Limb (tissue), 2 donors: ENCODE data around the gene TMEM161B.
"Not testable (repeated sequence)": the region's sequence is repeated elsewhere in the genome, so short reads cannot be mapped to it uniquely, and the experiment has no call there.

Source experiments
- DNase-seq, 2 donors: peaks; one replicate each; pipeline ENCODE4 v3.0.0-alpha.2; 2016; ENCODE audit errors: extremely low spot score in 2 of 2

Gene TMEM161B

DNA sequence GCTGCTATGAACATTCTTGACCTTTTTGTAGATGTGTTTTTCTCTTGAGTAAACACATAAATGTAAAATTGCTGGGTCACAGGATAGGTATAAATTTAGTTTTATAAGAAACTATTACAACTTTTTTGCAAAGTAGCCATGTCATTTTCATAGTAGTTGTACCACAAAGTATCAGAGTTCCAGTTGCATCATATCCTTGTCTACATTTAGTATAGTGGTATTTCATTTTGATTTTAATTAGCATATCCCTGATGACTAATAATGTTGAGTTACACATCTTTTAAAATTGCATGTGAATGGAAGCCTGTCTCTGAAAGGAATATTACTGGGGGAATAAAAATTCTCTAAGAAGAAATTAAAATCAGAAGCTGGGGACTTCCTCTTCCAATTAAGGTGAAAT, 85.4 kb downstream of the TMEM161B start:
- no peak for DNase-seq

DNA sequence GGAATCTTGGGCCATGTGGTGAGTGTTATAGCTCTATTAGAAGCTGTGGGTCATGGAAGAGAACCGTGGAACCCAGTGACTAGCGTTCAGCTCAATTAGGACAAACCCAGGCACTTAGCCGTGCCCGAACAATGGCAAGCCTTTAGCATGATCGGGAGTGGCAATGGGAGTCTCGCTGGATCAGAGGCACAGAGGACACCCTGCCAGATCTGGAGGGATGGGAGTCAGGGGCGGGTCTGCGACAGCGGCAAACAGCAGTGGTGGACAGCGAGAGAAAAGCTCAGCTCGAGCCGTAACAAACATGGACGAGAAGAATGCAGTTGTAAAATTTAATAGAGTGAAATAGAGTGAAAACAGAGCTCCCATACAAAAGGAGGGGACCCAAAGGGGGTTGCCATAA, 91.2 kb downstream of the TMEM161B start:
- not testable (repeated sequence) for DNase-seq

DNA sequence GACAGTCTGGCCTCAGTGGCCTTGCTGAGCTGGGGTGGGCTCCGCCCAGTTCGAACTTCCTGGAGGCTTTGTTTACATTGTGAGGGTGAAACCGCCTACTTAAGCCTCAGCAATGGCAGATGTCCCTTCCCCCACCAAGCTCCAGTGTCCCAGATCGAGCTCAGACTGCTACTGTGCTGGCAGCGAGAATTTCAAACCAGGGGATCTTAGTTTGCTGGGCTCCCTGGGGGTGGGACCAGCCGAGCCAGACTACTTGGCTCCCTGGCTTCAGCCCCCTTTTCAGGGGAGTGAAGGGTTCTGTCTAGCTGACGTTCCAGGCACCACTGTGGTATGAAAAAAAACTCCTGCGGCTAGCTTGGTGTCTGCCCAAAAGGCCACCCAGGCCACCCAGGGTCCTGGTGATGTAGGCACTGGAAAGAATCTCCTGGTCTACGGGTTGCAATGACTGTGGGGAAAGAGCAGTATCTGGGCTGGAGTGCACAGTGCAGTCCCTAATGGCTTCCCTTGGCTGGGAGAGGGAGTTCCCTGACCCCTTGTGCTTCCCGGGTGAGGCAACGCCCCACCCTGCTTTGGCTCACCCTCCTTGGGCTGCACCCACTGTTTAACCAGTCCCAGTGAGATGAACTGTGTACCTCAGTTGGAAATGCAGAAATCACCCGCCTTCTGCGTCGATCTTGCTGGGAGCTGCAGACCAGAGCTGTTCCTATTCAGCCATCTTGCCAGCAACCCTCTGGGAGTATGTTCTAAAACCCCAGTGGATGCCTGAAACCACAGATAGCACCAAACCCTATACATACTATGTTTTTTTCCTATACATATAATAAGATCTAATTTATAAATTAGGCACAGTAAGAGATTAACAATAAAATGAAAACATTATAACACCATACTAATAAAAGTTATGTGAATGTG, 95.5 kb downstream of the TMEM161B start:
- DNase-seq = no peak

DNA sequence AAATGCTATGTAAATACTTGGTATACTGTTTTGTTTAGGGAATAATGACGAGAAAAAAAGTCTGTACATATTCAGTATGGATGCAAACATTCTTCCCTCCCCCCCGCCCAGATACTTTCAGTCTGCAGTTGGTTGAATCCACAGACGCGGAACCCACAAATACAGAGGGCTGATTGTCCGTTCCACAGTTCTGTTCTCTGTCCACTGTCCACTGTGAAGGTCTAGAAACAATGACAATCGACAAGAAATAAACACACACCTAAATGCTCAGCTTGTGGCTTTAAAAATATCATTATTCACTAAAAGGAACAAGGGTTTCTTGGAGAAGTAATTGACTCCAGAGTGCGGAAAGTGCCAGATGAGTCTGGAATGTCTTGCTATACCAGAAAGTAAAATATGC, 109.1 kb downstream of the TMEM161B start:
- DNase-seq = no peak

DNA sequence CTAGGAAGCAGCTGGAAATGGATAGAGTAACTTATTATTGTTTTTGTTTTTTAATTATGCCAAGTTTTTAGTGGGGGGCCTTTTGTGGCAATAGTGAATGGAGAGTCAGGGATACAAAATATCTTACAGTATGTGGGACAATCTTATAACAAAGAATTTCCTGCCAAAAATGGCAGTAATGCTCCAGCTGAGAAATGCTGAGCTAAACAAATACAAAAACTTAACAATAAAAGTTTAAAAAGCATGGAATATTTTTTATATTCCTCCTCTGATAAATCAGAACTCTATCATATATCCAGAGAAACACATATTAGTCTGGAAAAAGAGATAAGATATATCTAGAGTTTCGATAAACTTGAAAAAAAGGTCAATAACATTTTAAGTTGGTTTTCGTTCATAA, 110.6 kb downstream of the TMEM161B start:
- no peak for DNase-seq

DNA sequence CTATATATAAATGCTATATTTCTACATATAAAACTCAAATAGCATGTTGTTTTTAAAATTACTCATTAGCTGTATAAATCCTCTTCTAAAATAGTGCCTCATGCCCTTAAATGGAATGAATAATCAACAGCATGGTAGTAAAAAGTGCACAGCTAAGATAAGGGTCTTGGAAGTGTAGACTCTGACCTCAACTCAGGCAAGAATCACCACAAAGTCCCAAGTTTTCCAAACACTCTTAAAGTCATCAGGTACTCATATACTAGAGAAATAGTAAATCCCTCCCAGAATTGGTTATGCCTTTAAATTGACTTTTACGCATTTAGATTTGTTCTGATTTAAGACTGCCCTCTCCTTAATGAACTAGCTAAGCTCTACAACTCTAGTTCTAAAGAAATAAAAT, 113.8 kb downstream of the TMEM161B start:
- DNase-seq = no peak

DNA sequence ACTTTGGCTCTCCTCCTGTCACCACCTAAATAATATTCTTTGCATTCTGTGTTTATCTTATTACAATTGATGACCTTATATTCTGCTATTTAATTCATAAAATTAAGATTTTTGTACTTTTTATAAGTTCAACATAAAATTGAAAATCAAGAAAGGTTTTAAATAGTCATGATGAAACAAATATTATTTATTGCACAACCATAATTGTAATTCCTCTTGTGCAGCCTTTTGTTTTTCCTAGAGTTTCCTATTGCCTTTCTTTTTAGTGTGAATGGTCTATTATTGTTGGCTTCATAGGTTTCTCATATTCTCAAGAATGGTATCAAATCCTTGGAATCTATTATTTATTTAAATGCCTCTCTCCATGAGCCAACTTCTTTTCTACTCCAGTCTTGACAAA, 117.9 kb downstream of the TMEM161B start:
- DNase-seq = no peak

DNA sequence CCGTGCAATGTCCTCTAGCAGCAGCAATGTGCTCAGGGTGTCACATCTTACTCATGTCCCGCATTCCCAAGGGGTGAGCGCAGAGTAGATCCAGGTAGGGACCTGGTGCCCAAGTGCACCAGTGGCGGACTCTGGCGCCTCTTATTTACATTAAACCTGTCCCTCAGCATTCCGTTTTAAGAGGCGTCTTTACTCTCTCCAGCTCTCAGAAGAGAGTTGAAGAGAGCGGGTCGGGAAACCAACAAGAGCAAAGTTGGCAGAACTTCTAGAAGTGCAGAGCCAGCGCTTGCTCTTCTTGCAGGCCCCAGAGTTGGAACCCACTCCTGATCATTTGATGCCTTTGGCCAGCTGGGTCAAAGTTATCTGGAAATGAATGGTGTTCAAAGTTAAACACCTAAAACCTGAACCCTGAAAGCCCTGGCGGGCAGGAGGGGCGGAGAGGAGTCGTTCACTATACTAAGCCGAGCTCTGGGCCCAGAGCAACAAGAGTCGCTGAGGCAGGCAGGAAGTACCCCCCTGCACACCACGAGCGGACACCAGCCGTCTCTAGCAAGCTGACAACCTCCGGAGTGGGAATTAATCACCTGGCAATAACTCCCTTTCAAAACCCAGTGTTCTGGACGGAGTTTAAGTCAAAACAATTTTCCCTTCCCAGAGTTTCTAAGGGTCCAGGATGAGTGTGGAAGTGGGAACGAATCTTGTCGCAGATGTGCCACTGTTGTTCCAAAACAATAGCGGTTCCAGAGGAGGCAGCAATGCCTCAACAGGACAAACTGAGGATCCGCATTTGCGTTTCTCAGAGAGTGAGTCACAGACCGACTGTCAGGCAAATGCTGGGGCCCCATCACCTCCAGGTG, 122.8 kb downstream of the TMEM161B start:
- peak in 1 of 2 donors; percentile 50 for DNase-seq

DNA sequence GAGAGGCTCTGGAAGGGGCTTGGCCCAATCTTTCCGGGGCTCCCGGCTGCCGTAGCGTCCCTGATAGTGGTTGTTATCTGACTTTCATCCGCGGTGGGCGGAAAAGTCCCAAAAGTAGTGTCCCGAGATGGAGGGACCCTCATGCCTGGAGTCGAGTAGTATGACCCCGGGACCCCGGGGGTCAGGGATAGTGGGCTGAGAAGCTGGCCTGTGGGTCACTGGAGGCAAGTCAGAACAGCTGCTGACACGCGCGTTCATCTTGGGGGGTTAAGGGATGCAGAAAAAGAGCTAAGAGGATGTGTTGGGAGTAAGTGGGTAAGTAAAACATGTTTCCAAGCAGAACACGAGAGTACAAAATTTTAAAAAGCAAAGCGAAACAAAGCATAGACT, 123.4 kb downstream of the TMEM161B start:
- DNase-seq = peak in 1 of 2 donors; percentile 50
